Cortex of kidney (tissue), 1 donor: Measurements from ENCODE around the gene CCNO.

ENCODE experiments used
- DNase-seq: peaks from one replicate; lab custom pipeline; 2025; lab: John Stamatoyannopoulos, UW

Gene CCNO, protein sequence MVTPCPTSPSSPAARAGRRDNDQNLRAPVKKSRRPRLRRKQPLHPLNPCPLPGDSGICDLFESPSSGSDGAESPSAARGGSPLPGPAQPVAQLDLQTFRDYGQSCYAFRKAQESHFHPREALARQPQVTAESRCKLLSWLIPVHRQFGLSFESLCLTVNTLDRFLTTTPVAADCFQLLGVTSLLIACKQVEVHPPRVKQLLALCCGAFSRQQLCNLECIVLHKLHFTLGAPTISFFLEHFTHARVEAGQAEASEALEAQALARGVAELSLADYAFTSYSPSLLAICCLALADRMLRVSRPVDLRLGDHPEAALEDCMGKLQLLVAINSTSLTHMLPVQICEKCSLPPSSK

DNA sequence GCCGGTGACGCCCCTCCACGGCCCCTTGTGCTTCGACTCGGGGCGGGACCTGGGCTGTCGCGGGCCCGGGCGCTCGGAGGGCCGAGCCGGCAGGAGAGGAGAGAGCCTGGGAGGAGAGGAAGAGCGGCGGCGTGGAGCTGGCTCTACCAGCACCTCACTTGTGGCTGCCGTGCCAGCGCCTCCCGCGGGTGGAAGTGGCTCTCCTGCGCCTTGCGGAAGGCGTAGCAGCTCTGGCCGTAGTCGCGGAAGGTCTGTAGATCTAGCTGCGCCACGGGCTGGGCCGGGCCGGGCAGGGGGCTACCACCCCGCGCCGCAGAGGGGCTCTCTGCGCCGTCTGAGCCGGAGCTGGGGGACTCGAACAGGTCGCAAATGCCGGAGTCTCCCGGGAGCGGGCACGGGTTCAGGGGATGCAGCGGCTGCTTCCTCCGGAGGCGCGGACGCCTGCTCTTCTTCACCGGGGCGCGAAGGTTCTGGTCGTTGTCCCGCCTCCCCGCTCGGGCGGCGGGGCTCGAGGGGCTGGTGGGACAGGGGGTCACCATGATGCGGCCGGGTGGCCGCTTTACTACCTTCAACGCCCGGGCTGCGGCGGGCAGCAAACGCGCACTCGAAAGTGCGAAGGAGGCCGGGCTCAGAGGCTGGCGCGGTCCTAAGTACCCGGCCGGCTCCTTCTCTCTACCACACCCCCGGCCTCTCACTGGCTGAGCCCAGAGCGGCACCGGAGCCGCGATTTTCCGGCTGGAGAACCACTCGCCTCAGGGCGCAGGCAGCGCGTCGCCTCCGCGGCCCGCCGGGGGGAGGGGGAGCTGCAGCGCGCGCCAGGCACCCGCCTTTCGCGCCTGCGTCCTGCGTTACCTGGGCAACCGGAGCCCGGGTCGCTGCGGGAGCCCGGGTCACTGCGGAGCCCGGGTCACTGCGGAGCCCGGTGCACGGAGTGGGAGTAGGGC is at the start of gene CCNO:
TSS of gene CCNO (minus strand) at position 624 of the 944 bp plus-strand sequence. CDS start at position 539, 85 bp downstream.
- DNase-seq = no peak

DNA sequence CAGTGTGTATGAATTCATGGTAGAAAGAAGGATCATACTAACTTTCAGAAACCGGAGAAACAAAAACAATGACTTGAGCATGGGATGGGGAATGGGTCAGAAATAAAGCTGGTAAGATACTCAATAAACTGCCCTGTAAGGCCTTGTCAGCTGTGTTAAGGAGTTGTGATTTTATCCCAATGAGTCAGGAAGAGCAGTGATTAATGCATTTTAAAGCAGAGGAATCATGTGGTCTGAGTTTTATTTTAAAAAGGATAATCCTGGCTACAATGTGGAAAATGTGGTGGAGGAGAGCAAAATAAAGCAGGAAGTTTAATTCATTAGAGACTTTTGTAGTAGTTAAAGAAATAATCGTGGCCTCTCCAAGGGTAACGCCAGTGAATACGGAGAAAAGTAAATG is 45.4 kb upstream of the CCNO start:
- no peak for DNase-seq

DNA sequence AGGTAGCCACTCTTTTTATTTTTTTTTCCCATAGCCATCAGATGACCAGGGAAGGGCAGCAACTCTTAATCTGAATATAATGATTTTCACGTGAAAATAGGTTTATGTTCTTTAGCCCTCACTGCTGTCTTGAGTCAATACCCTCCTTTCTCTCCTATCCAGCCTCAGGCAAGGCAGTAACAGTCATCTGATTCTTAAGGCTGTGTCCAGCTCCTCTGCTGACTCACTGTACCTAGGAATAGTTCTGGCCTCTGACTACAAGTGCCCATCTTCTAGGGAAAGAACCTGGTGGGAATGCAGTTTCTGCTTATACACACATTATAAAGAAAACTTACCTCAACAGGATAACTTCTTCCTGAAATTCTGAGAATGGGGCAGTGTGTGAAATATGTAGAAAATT is 43.4 kb upstream of the CCNO start:
- DNase-seq = no peak

DNA sequence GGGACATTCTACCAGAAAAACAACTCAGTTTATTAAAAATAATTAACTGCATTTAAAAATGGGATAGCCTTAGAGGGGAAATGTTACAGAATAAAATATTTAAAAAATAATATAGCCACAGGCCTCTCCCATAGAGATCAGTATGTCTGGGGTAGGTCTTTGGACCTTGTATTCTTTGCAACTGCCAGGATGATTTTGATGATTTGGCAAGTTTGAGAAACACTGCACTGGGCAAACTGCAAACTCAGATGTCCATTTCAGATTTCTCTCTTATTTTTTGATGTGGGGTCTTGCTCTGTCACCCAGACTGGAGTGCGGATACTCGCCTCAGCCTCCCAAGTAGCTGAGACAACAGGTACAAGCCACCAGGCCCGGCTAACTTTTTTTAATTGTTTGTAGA is 24.9 kb upstream of the CCNO start:
- no peak for DNase-seq

DNA sequence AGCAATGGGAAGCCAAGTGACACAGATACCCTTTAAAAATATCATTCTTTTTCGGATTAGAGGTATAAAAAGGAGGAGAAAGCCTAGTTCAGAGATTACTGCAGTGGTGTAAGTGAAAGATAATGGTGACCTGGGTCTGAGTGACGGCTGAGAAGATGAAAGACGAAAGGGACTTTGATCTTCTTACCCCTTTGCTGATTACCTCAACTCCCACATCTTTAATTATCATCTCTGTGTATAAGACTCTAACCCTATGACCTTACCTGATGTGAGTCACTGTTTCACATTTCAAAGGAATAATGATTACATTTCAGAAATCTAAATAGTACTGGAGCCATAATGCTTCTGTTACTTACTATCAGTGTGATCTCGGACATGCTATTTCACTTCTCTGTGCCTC is 21.4 kb upstream of the CCNO start:
- DNase-seq = no peak

DNA sequence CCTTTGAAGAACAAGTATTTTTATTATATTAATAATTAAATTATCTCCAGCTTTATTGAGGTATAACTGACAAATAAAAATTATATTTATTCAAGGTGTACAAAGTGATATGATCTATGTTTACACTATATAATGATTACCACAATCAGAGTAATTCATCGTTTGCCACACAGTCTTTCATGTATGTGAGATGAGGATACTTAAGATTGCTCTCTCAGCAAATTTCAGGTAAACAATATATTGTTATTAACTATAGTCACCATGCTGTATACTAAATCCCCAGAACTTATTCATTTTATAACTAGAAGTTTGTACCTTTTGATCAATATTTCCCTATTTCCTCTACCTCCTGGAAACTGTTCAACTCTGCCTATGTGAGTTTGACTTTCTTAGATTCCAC is 16.7 kb upstream of the CCNO start:
- no peak for DNase-seq

DNA sequence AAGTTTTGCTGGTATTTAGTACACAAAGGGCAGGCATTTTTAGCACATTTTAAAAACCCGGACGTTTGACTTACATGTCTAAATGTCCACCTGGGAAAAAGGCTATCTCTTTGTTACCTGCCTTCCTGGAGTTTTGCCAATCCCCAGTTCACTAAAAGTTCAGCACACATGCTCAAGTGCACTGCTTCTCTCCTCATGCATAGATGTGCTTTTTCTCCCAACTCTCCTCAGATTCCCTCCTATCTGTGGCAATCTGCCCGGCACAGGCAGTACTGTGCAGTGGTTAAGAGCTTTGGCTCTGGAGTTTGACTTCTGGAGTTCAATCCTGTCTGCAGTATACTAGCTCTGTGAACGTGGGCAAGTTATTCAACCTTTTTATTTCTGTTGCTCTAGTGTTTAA is 8.3 kb upstream of the CCNO start:
- no peak for DNase-seq

DNA sequence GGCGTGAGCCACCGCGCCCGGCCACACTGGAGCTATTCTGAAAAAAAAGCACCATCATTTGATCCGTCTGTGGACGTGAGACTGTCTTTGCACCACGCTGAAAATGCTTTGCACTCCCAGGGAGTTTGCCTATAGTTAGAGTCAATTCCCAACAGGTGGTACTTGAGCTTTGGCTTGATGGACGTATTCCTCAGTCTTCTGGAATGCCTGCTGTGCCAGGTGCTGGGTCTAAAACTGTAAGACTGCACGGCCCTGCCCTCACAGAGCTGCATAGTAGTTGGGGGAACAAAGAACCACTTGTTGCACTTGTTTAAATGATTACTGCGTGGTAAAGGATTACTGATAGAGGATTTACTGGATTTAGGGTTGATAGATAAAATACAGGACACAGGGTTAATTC is 3.4 kb upstream of the CCNO start:
- no peak for DNase-seq

DNA sequence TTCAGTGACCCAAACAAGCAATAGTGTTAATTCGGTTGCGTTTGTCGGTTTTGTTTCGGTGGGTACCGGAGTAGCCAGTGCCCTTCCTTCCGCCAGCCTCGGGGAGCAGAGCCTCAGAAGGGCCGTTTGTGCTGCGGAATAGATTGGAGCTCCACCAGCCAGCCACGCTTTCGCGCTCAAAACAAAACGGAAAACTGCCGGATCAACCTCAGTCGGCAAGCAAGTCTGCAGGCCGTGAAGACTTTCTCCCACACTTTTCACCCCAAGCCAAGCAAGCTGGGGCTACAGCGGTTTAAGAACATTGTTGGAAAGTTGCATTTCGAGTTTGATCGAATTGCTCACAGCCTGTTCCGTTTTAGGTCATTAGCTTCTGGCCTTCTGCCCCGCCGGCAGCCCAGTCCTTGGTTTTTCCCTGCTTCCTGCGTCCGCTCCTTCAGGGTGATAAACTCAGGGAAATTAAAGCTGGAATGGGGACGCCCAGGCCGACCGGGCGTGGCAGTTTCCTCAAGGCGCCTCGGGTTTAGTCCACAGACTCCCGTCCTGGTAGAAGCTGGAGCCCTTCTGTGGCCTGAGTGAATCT is 803 bp upstream of the CCNO start:
- no peak for DNase-seq

DNA sequence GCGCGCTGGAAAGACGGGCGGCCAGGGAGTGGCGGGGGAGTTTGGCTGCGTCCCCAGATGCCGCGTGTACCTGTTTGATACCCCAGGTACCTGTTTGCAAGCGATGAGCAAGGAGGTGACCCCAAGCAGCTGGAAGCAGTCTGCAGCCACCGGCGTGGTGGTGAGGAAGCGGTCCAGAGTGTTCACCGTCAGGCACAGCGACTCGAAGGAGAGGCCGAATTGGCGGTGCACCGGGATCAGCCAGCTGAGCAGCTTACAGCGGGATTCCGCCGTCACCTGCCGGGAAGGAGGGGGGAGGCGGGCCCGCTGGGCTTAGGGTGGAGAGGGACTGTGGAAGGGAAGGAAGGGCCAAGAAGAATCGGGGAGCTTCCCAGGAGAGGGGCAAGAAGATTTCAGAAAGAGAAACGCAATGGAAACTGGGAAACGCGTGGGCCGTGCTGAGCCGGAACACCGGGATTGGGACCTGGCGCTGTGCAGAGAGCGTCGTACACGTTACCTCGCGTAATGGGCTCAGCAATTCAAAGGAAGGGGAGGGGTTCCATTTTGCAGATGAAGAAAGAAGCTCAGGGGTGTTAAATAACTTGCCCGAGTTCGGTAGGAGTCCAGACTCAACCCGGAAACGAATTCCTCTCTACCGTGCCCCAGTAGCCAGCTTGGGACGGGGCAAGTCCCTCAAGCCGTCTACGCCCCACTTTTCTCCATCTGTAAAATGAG is 980 bp downstream of the CCNO start:
- peak; percentile 17 for DNase-seq

DNA sequence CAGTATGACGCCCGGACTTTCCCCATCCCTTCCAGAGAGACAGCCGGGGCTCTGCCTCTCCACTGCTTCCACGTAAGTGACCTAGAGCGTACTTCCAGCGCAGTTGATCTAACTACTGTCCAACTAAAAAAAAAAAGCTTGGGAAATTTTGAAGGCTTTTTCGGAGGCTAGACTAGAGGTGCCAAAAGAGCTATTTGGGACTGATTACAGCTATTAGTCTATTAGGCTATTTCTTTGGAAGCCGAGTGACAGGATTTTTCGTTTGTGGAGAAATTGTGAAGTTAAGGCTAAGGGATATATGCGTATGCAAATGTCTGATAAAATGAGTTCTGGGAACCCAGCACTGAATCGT is 1.5 kb downstream of the CCNO start:
- DNase-seq = no peak

DNA sequence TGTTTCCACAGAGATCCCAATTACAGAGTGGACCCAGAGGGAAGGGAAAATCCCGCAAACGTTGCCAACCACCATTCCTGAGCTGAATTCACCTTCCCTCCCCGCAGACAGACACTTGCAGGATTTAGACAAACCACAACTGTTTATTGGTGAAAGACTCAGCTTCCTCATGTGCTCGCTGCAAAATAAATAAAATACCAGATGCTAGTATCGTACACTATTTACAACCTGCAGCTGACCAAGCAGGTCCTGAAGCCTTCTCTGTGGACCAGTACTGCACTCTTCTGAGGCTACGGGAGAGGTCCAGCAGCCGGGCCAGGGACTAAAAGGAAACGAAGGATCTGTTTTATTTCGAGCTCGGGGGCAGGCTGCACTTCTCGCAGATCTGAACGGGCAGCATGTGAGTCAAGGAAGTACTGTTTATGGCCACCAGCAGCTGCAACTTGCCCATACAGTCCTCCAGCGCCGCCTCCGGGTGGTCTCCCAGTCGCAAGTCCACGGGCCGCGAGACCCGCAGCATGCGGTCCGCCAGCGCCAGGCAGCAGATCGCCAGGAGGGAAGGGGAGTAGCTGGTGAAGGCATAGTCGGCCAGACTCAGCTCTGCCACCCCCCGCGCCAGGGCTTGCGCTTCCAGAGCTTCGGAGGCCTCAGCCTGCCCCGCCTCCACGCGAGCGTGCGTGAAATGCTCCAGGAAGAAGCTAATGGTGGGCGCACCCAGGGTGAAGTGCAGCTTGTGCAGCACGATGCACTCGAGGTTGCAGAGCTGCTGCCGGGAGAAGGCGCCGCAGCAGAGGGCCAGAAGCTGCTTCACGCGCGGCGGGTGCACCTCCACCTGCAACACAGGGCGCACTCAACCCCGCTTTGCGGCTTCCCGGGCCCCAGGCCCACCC is 2.1 kb downstream of the CCNO start:
- DNase-seq = no peak

DNA sequence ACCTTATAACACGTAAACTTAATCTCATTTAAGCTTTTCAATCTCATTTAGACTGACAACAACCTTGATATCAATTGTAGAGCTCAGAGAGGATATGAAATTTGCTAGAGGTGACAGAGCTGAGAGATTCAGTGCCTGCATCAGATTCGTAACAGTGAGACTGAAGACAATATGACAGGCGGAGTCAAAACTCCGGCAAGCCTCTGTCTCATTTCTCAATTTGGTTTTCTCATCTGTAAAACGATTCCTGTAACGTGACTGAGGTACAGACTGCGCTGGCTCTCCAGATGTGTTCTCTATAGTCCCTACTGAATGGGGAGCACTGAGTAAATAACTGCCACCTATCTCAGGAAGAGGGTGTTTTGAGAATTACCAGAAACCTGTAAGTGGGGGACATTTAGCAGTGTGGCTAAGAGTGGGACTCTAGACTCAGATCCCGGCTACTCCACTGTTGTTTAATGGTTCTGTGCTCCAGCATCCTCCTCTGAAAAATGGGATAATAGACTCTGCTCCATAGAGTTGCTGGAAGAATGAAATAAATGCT is 3.2 kb downstream of the CCNO start:
- no peak for DNase-seq

DNA sequence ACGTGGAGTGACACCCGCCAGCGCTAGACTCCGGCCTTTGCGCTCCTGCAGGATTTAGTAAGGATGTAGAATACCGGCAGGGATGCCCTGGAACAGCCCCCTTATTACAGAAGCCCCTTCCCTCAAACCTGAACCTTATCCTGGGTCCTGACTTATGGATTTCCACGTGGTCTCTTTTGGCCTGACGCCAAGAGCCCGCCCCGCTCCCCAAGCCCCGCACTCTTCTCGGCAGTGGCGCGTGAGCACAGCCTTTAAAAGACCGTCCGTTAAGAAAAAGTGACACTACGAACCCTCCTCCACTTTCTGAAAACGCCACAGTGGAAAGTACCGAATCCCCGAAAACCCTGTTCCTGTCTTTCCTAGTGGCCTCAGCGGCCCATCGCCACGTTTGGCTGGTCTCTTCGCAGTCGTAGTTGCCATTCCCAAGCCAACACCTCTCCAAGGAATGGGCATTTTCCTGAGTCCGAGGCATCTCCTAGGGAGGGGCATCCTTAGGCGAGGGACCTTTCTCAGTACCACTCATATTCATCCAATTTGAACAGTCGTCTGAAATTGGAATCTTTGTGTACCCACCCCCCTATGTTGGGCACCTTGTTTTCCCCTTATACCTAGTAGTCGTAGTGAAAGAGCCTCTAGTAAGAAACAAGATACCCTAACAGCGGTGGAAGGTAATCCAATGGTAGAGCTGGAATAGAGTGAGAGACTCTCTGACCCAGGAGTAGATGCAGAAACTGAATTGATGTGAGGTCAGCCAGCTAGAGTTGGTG is 5.6 kb downstream of the CCNO start:
- DNase-seq = no peak

DNA sequence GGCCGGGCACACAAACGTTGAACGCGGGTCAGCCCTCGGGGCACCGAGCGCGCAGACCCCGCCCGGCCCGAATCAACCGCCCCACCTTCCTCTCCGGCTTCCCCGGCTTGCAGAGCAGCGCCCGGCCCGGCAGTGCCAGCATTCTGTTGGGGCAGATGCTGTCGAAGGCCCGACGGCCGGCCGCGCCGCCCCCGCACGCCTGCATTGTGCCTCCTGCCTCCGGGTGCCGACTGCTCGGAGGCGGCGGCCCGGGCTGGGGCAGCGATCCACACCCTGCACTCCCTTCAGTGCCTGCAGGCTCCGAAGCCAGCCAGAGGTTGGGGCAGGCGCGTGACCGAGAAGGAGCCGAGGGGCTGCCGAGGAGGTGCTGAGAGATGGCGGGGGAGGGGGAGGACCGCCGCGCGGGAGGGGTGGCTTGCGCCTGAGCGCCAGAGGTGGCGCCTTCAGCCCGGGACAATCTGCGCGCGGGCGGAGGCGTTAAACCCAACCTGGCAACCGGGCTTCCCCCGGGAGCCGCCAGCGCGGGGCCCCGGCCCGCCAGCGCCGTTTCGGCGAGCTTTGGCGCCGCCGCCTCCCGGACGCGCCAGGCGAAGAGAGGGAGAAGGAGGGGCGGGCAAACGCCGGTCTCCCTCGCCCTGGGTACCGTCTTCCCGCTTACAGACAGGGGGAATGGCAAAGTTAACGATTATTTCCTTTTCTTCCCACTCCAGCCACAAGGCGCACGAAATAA is 6.3 kb downstream of the CCNO start, which contains the start of gene MCIDAS:
TSS of gene MCIDAS (minus strand) at position 382 of the 730 bp plus-strand sequence. CDS start at position 205, 177 bp downstream.
- DNase-seq = no peak

DNA sequence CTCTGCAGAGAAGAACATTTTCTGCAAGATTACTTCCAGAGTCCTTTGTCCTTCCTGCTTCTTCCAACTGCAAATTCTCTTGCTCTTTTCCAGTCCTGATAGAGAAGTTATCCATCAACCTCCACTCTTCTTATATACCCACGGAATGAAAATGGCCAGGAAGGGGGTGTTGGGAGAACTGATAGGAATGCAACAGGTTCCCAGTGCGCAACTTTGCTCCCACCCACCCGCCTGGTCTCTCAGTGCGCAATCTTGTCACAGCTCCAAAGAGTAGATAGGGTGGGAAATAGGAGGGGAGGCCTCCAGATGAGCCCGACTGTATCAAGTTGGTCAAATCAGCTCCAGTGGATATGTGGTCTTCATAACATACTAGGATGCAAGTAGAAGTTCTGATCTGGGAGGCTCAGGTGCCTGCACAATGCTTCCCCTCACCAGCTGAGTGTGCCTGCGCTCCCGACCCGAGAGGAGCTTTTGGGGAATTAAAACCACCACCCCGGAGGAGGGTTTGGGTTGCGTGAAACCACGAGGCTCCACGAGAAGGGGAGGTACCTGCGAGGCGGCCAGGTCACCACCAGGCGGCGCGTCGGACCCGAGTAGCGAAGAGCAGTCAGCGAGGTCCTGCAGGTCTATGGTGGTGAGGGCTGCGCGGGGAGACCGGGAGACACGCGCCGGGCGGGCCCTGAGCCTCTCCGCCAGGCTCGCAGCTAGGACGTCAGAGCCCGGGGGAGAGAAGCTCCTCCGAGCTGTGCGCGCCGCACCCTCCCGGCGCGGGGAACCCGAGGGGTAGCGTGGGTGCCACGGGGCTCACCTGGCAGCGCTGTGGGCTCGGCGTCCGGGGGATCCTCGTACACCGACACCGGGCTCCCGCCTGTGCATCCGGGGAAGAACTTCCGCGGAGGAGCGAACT is 7.1 kb downstream of the CCNO start:
- DNase-seq = no peak

DNA sequence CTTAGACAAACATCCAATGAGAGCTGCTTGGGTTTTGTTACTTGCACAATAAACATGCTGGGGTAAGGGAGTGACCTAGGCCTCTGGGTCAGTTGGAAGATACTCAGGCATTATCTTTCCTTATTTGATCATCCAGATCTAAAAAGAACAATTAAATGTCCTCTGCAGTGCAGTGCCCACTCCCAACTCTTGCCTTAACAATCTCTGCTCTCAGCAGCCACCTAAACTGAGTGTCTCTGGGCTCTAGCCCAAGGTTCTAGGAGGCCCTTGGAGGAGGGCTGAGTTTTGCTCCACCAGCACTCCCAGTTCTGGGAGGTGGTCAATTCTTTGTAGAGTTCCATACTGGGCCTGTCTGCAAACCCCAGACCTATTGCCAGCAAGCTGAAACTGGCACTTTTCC is 8.1 kb downstream of the CCNO start:
- no peak for DNase-seq

DNA sequence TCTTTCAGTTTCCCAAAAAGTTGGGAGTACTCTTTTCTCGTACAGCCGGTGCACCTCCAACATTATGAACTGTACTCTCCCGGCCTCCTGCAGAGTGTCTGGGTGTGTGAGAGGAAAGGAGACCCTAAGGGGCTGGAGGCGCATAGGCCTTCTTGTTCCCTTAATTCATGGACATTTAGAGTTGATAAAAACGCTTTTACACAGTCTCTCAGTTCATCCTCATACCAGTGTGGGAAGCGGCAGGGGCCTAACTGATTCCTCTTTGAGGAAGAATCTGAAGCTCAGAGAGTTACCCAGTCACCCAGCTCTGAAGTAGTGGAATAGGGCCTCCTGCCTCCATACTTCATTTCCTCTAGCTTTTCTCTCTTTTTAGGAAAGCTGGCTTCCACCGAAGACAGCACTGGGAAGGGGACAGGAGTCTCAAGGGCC is 9.6 kb downstream of the CCNO start:
- DNase-seq = no peak
